ENCODE measurements around the gene DNAJB6. TPM values are rescaled to one million over a fixed set of nuclear protein-coding genes. Genes with fewer than 3 reads are reported as not detected.

Gene DNAJB6
- total RNA-seq, 3 donors from 2014 or later (not counting 1 experiment from before 2014, with no cell fraction given) = 309 to 343 (median 340) TPM

DNA sequence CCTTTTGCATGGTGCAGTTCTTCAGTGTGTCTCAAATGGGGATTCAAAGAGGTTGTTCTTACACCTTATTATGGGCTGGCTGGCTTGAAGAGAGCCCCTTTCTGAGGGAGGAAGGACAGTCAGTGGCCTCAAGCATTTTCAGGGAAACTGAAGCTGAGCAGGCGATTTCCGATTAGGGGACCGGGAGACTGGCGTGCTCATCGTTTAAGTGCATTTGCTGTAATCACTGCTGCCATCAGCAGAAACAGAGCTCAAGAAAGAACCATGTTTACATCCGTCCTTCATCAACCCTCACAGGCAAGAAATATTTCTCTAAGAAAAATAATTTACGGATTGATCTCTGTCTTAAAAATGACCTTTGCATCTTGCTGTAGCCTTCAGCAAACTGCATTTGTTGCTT lies 32.2 kb downstream of the DNAJB6 start:
- Mint-ChIP-seq H3K4me1 (peaks cover 53 to 56% of the 10 kb centered on the region in 2 donors), H3K27ac (peak overlapping the region; percentile 39 to 67), H3K4me3 (no peak overlapping the region), H3K27me3 (ENCODE audit: low read depth in 2 of 2) (no peaks in the 10 kb centered on the region), H3K36me3 (peaks cover 32% of the 10 kb centered on the region), H3K9me3 (no peaks in the 10 kb centered on the region)
- no peaks in the 10 kb centered on the region for H3K4me1 ChIP-seq (ENCODE audit: control insufficient read depth, insufficient read depth, low read length)
- ATAC-seq (no peak), DNase-seq (no peak)
- TF ChIP-seq, protein P1, sequence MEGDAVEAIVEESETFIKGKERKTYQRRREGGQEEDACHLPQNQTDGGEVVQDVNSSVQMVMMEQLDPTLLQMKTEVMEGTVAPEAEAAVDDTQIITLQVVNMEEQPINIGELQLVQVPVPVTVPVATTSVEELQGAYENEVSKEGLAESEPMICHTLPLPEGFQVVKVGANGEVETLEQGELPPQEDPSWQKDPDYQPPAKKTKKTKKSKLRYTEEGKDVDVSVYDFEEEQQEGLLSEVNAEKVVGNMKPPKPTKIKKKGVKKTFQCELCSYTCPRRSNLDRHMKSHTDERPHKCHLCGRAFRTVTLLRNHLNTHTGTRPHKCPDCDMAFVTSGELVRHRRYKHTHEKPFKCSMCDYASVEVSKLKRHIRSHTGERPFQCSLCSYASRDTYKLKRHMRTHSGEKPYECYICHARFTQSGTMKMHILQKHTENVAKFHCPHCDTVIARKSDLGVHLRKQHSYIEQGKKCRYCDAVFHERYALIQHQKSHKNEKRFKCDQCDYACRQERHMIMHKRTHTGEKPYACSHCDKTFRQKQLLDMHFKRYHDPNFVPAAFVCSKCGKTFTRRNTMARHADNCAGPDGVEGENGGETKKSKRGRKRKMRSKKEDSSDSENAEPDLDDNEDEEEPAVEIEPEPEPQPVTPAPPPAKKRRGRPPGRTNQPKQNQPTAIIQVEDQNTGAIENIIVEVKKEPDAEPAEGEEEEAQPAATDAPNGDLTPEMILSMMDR (IDR thresholded peaks at IDR 0.05) = no peak
- H3K36me3 ChIP-seq (ENCODE audit: control insufficient read depth, insufficient read depth, low read length) = peaks cover 87% of the 10 kb centered on the region
- H3K4me3 ChIP-seq (ENCODE audit: low read length) = no peak overlapping the region
- no peaks in the 10 kb centered on the region for H3K9me3 ChIP-seq (ENCODE audit: control insufficient read depth, insufficient read depth, low read length)
- intact Hi-C loops (cut with micrococcal nuclease) = no loop called here
- 93% methylated on average over 7 of the region's 7 CpGs for WGBS (ENCODE audit: insufficient coverage)
- H3K27ac ChIP-seq (ENCODE audit: low read length) = no peak overlapping the region
- no peaks in the 10 kb centered on the region for H3K27me3 ChIP-seq (ENCODE audit: control insufficient read depth, insufficient read depth, low read length)

DNA sequence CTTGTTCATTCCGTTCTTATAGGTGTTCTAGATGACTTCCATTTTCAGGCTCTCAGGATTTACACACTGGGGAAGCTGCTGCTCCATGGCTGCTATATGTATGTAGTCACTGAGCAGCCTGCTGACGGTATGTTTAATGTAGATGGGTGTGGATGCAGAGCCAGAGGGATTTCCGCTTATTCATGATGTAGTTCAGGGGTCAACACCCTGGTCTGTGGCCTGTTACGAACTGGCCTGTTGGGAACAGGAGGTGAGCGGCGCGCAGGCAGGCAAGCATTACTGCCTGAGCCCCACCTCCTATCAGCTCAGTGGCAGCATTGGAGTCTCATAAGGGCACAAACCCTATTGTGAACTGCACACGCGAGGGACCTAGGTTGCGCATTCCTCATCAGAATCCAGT lies 33.9 kb downstream of the DNAJB6 start:
- no peak overlapping the region for H3K4me3 ChIP-seq (ENCODE audit: low read length)
- Mint-ChIP-seq H3K4me1 (peaks cover 55 to 61% of the 10 kb centered on the region in 2 donors), H3K27ac (peak overlapping the region; percentile 36 to 66), H3K4me3 (no peak overlapping the region), H3K27me3 (ENCODE audit: low read depth in 2 of 2) (no peaks in the 10 kb centered on the region), H3K9me3 (no peaks in the 10 kb centered on the region), H3K36me3 (peaks cover 20% of the 10 kb centered on the region)
- no peaks in the 10 kb centered on the region for H3K9me3 ChIP-seq (ENCODE audit: control insufficient read depth, insufficient read depth, low read length)
- TF ChIP-seq, protein P1 (IDR thresholded peaks at IDR 0.05) = no peak
- H3K27me3 ChIP-seq (ENCODE audit: control insufficient read depth, insufficient read depth, low read length) = no peaks in the 10 kb centered on the region
- WGBS (ENCODE audit: insufficient coverage) = 98% methylated on average over 10 of the region's 10 CpGs
- H3K36me3 ChIP-seq (ENCODE audit: control insufficient read depth, insufficient read depth, low read length) = peaks cover 77% of the 10 kb centered on the region
- H3K27ac ChIP-seq (ENCODE audit: low read length) = no peak overlapping the region
- DNase-seq (no peak), ATAC-seq (peak in 2 of 3 donors; percentile 1 to 9)
- intact Hi-C loops (cut with micrococcal nuclease) = no loop called here
- H3K4me1 ChIP-seq (ENCODE audit: control insufficient read depth, insufficient read depth, low read length) = peaks cover 14% of the 10 kb centered on the region

DNA sequence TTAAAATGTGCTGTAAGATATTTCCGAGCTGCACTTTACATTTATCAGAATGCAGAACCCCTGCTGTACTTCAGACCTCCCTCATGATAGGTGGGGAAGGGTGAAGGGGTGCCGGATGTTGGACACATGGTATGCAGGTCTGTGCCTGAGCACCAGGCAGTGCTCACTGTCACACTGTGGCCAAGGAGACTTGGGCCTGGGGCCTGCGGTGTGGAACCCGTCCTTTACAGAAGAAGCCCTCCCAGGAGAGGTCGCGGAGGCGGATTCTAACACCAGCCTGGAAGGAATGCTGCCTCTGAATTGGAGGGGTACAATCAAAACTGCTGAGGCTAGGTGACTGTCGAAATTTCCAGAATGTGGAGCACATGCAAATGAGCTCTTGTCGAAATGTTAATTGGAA lies 34.5 kb downstream of the DNAJB6 start:
- intact Hi-C loops (cut with micrococcal nuclease) = no loop called here
- Histone ChIP-seq H3K36me3 (ENCODE audit: control insufficient read depth, insufficient read depth, low read length) (peaks cover 75% of the 10 kb centered on the region), H3K27me3 (ENCODE audit: control insufficient read depth, insufficient read depth, low read length) (no peaks in the 10 kb centered on the region), H3K4me3 (ENCODE audit: low read length) (no peak overlapping the region), H3K4me1 (ENCODE audit: control insufficient read depth, insufficient read depth, low read length) (peaks cover 16% of the 10 kb centered on the region), H3K9me3 (ENCODE audit: control insufficient read depth, insufficient read depth, low read length) (no peaks in the 10 kb centered on the region), H3K27ac (ENCODE audit: low read length) (no peak overlapping the region)
- Mint-ChIP-seq H3K27ac (peak overlapping the region; percentile 36 to 66), H3K36me3 (peaks cover 16% of the 10 kb centered on the region), H3K4me1 (peaks cover 58 to 63% of the 10 kb centered on the region in 2 donors), H3K9me3 (no peaks in the 10 kb centered on the region), H3K27me3 (ENCODE audit: low read depth in 2 of 2) (no peaks in the 10 kb centered on the region), H3K4me3 (no peak overlapping the region)
- ATAC-seq (no peak), DNase-seq (no peak)
- TF ChIP-seq, protein P1 (IDR thresholded peaks at IDR 0.05) = no peak
- 98% methylated on average over 9 of the region's 9 CpGs for WGBS (ENCODE audit: insufficient coverage)
